Ascending aorta (tissue), 2 donors: Measurements from ENCODE around the gene SLC9C2. TPM values are rescaled to one million over a fixed set of nuclear protein-coding genes. Genes with fewer than 3 reads are reported as not detected.

Source experiments
- DNase-seq, 2 donors: peaks; one replicate each; pipeline ENCODE4 v3.0.0-alpha.2; 2019; ENCODE audit warnings: low spot score in 2 of 2
- H3K27ac ChIP-seq, 2 donors: fragments of 200-600 bp; sonication (generic); one replicate each; pipeline ENCODE4 v1.5.1; 2016 to 2017; ENCODE audit warnings: mild to moderate bottlenecking in 1 of 2
- H3K27me3 ChIP-seq: fragments of 200-600 bp; sonication (generic); one replicate; pipeline ENCODE4 v1.5.1; 2017
- H3K36me3 ChIP-seq, 2 donors: fragments of 200-600 bp; sonication (generic); one replicate each; pipeline ENCODE4 v1.5.1; 2016
- H3K4me1 ChIP-seq, 2 donors: fragments of 200-600 bp; sonication (generic); one replicate each; pipeline ENCODE4 v1.5.1; 2016 to 2017; ENCODE audit warnings: mild to moderate bottlenecking in 1 of 2
- H3K4me3 ChIP-seq, 2 donors: fragments of 200-600 bp; sonication (generic); one replicate each; pipeline ENCODE4 v1.5.1; 2016 to 2017; ENCODE audit warnings: mild to moderate bottlenecking in 1 of 2
- H3K9me3 ChIP-seq, 2 donors: fragments of 200-600 bp; sonication (generic); one replicate each; pipeline ENCODE4 v1.5.1; 2016
- CTCF ChIP-seq, 3 experiments: fragments of 200-600 bp in 2 of 3; fragments of 450-650 bp in 1 of 3; sonication (generic) in 2 of 3; IDR thresholded peaks; one replicate each; pipeline ENCODE4 v1.5.1; 2016 to 2019; ENCODE audit warnings: antibody characterized with exemption in 3 of 3, mild to moderate bottlenecking in 1 of 3, moderate library complexity in 1 of 3
- intact Hi-C: fragments of 100-400 bp; cut with DNase I; formaldehyde crosslinking; loops from one replicate; pipeline ENCODE4 v1.15.1; 2023
- total RNA-seq: library from RNA; depleted of rRNA; stranded (reverse); fragments of >200 nt; gene quantifications from one replicate; pipeline ENCODE4 v1.1.0, GENCODE V29; 2016

Gene SLC9C2
- total RNA-seq, 1 donor from 2014 or later, result not detected

- intact Hi-C loops, result no loop called here
- no peaks in the 10 kb centered on the region for H3K9me3 ChIP-seq
- no peaks in the 10 kb centered on the region for H3K27me3 ChIP-seq
These were observed 51.2 kb downstream of the SLC9C2 start for GRCh38 chr1:173551699-173552098.

GRCh38 chr1:173549813-173550212, 53.1 kb downstream of the SLC9C2 start:
- Histone ChIP-seq H3K36me3 (no peaks in the 10 kb centered on the region), H3K9me3 (no peaks in the 10 kb centered on the region), H3K27me3 (no peaks in the 10 kb centered on the region), H3K4me1 (no peaks in the 10 kb centered on the region), H3K4me3 (no peak overlapping the region), H3K27ac (no peak overlapping the region)
- intact Hi-C loops, result no loop called here
- no peak for DNase-seq
- TF ChIP-seq CTCF (IDR thresholded peaks at IDR 0.05), result no peak

More at GRCh38 chr1:173551699-173552098, 51.2 kb downstream of the SLC9C2 start:
- TF ChIP-seq CTCF (IDR thresholded peaks at IDR 0.05), result no peak
- H3K4me1 ChIP-seq, result no peaks in the 10 kb centered on the region
- no peak overlapping the region for H3K27ac ChIP-seq
- DNase-seq, result no peak
- no peaks in the 10 kb centered on the region for H3K36me3 ChIP-seq
- H3K4me3 ChIP-seq, result no peak overlapping the region

- Histone ChIP-seq H3K27ac (no peak overlapping the region), H3K4me3 (no peak overlapping the region), H3K4me1 (no peaks in the 10 kb centered on the region), H3K27me3 (no peaks in the 10 kb centered on the region), H3K36me3 (no peaks in the 10 kb centered on the region), H3K9me3 (no peaks in the 10 kb centered on the region)
- TF ChIP-seq CTCF (IDR thresholded peaks at IDR 0.05), result no peak
- DNase-seq, result no peak
- intact Hi-C loops, result no loop called here
These were observed 57.2 kb downstream of the SLC9C2 start for GRCh38 chr1:173545688-173546087.

GRCh38 chr1:173536223-173536622, 66.6 kb downstream of the SLC9C2 start:
- H3K27ac ChIP-seq, result no peak overlapping the region
- intact Hi-C loops, result no loop called here

GRCh38 chr1:173532237-173532636, 70.6 kb downstream of the SLC9C2 start:
- peak overlapping the region in 1 of 2 donors; percentile 6 for H3K4me3 ChIP-seq
- H3K36me3 ChIP-seq, result no peaks in the 10 kb centered on the region
- no peak for TF ChIP-seq CTCF (IDR thresholded peaks at IDR 0.05)
- no peaks in the 10 kb centered on the region for H3K4me1 ChIP-seq
- H3K27ac ChIP-seq, result no peak overlapping the region
- H3K9me3 ChIP-seq, result no peaks in the 10 kb centered on the region
- intact Hi-C loops, result no loop called here
- H3K27me3 ChIP-seq, result no peaks in the 10 kb centered on the region
- no peak for DNase-seq

More at GRCh38 chr1:173536223-173536622, 66.6 kb downstream of the SLC9C2 start:
- H3K9me3 ChIP-seq, result no peaks in the 10 kb centered on the region
- H3K4me3 ChIP-seq, result no peak overlapping the region
- H3K27me3 ChIP-seq, result no peaks in the 10 kb centered on the region
- DNase-seq, result no peak
- H3K4me1 ChIP-seq, result no peaks in the 10 kb centered on the region
- no peaks in the 10 kb centered on the region for H3K36me3 ChIP-seq
- TF ChIP-seq CTCF (IDR thresholded peaks at IDR 0.05), result no peak
